Spleen (tissue), 11 donors: ENCODE measurements around the gene MMD. TPM values are rescaled to one million over a fixed set of nuclear protein-coding genes. Genes with fewer than 3 reads are reported as not detected.

ENCODE experiments used
- DNase-seq: peaks from one replicate; pipeline ENCODE4 v3.0.0-alpha.2; 2020
- H3K27ac ChIP-seq, 8 donors: fragments of 200-600 bp; sonication (generic) in 7 of 8; 1 replicate in 4 of 8; 2 replicates in 4 of 8; pipeline versions ENCODE4 v1.5.0 to v1.8.0; 2016 to 2021; ENCODE audit warnings: inconsistent platforms in 4 of 8, mild to moderate bottlenecking in 4 of 8, moderate library complexity in 1 of 8
- H3K27me3 ChIP-seq, 7 donors: fragments of 200-600 bp; sonication (generic) in 6 of 7; replicated peaks in 1 of 7; 1 replicate in 4 of 7; 2 replicates in 3 of 7; pipeline versions ENCODE4 v1.5.0 to v1.8.0; 2016 to 2021; ENCODE audit warnings: inconsistent platforms in 3 of 7, mild to moderate bottlenecking in 1 of 7
- H3K36me3 ChIP-seq, 6 donors: fragments of 200-600 bp; sonication (generic) in 5 of 6; 1 replicate in 4 of 6; 2 replicates in 2 of 6; pipeline versions ENCODE4 v1.5.0 to v1.8.0; 2016 to 2021; ENCODE audit warnings: inconsistent platforms in 2 of 6
- H3K4me1 ChIP-seq, 6 donors: fragments of 200-600 bp; sonication (generic) in 5 of 6; 1 replicate in 3 of 6; 2 replicates in 3 of 6; pipeline versions ENCODE4 v1.5.0 to v1.8.0; 2016 to 2021; ENCODE audit warnings: inconsistent platforms in 3 of 6
- H3K4me3 ChIP-seq, 8 donors: fragments of 200-600 bp; sonication (generic) in 7 of 8; 1 replicate in 4 of 8; 2 replicates in 4 of 8; pipeline versions ENCODE4 v1.5.0 to v1.8.0; 2016 to 2021; ENCODE audit warnings: inconsistent platforms in 4 of 8, mild to moderate bottlenecking in 4 of 8, moderate library complexity in 2 of 8
- H3K9me3 ChIP-seq, 8 donors: fragments of 200-600 bp; sonication (generic) in 7 of 8; 1 replicate in 4 of 8; 2 replicates in 4 of 8; pipeline versions ENCODE4 v1.5.0 to v1.8.0; 2016 to 2021; ENCODE audit warnings: inconsistent platforms in 4 of 8
- CTCF ChIP-seq, 11 experiments: fragments of 200-600 bp in 7 of 11; fragments of 450-650 bp in 4 of 11; sonication (generic) in 4 of 11; IDR thresholded peaks in 8 of 11; conservative IDR thresholded peaks in 3 of 11; 1 replicate in 7 of 11; 2 replicates in 4 of 11; pipeline versions ENCODE4 v1.4.0 to v1.8.0; 2016 to 2021; ENCODE audit warnings: antibody characterized with exemption in 11 of 11, inconsistent platforms in 4 of 11, mild to moderate bottlenecking in 1 of 11
- POLR2A ChIP-seq, 3 donors: fragments of 450-650 bp; IDR thresholded peaks; one replicate each; pipeline ENCODE4 v1.5.1; 2017; ENCODE audit warnings: antibody characterized with exemption in 3 of 3, mild to moderate bottlenecking in 1 of 3
- POLR2AphosphoS5 ChIP-seq, 3 donors: sonication (generic); formaldehyde crosslinking; IDR thresholded peaks; one replicate each; pipeline ENCODE4 v1.5.1; 2017; ENCODE audit warnings: antibody characterized with exemption in 3 of 3
- WGBS, 5 donors: extraction: QIAGEN DNeasy Blood & Tissue Kit in 3 of 5; methylation state at CpG; one replicate each; pipeline versions ENCODE4 v1.1.5 to v1.1.7; 2013 to 2018; 5-methylcytosine and 5-hydroxymethylcytosine counted together
- intact Hi-C: fragments of 100-400 bp; cut with DNase I; formaldehyde crosslinking; loops from one replicate; pipeline ENCODE4 v1.15.0; 2023; ENCODE audit warnings: low total_unique reads
- polyA plus RNA-seq, 3 donors: library from polyadenylated mRNA; stranded (reverse); fragments of 200-250 nt; gene quantifications; one replicate each; pipeline ENCODE4 v1.2.1, GENCODE V29; 2013
- total RNA-seq, 7 donors: library from RNA; depleted of rRNA in 3 of 7; stranded (reverse); fragments of >200 nt in 3 of 7; fragmentation: NEBNext Ultra II Directional in 4 of 7; extraction: Animal tissue kit (Norgen Biotek cat#: 25700) in 4 of 7; gene quantifications; one replicate each; pipeline versions ENCODE4 v1.1.0 to v1.2.1, GENCODE V29; 2016 to 2021
- donor health status: healthy with polysubstance abuse.
- donor health status: DM: no; HTN: no; CAD: no; lungs with moderate emphysema.
- donor health status: DM: no; HTN: no; CAD: no.
- donor health status: Bipolar disorder and iron deficiency.
- donor health status: healthy.
- donor health status: DM: no; HTN: no; CAD: no.
- donor health status: DM: yes; HTN: yes; CAD: no.

Gene MMD
- total and polyA plus RNA-seq, 10 donors = 18.6 to 47.9 (median 37.4) TPM

GRCh38 chr17:55456307-55457240 is 34.9 kb upstream of the MMD start:
- WGBS, 5 donors = 88 to 95% (median 92%) methylated on average over 6 of the region's 6 CpGs

GRCh38 chr17:55454906-55455474 is 33.4 kb upstream of the MMD start:
- Histone ChIP-seq H3K27ac (no peak overlapping the region), H3K4me3 (no peak overlapping the region), H3K9me3 (no peaks in the 10 kb centered on the region), H3K4me1 (peaks cover 0 to 22% (median 3%) of the 10 kb centered on the region in 6 donors), H3K36me3 (no peaks in the 10 kb centered on the region), H3K27me3 (peaks cover 0 to 12% (median 0%) of the 10 kb centered on the region in 7 donors)
- TF ChIP-seq POLR2AphosphoS5 (IDR thresholded peaks at IDR 0.05) (no peak), POLR2A (IDR thresholded peaks at IDR 0.05) (no peak), CTCF (IDR thresholded peaks at IDR 0.05 in 8 of 11, conservative IDR thresholded peaks at IDR 0.05 in 3 of 11) (no peak)
- intact Hi-C loops = no loop called here
- 74 to 92% (median 89%) methylated on average over 4 of the region's 4 CpGs for WGBS, 5 donors
- no peak for DNase-seq

More at GRCh38 chr17:55456307-55457240, 34.9 kb upstream of the MMD start:
- DNase-seq = no peak
- no peak overlapping the region for H3K27ac ChIP-seq
- no peaks in the 10 kb centered on the region for H3K9me3 ChIP-seq
- no peak overlapping the region for H3K4me3 ChIP-seq
- H3K36me3 ChIP-seq = no peaks in the 10 kb centered on the region
- intact Hi-C loops = no loop called here
- TF ChIP-seq POLR2AphosphoS5 (IDR thresholded peaks at IDR 0.05) (no peak), POLR2A (IDR thresholded peaks at IDR 0.05) (no peak), CTCF (IDR thresholded peaks at IDR 0.05 in 8 of 11, conservative IDR thresholded peaks at IDR 0.05 in 3 of 11) (no peak)
- H3K4me1 ChIP-seq = peaks cover 0 to 22% (median 1%) of the 10 kb centered on the region in 6 donors
- H3K27me3 ChIP-seq = peaks cover 0 to 12% (median 0%) of the 10 kb centered on the region in 7 donors

GRCh38 chr17:55453839-55454557 is 32.4 kb upstream of the MMD start:
- Histone ChIP-seq H3K27me3 (peaks cover 0 to 11% (median 0%) of the 10 kb centered on the region in 7 donors), H3K4me1 (peaks cover 0 to 22% (median 3%) of the 10 kb centered on the region in 6 donors), H3K9me3 (no peaks in the 10 kb centered on the region), H3K4me3 (no peak overlapping the region), H3K27ac (peak overlapping the region in 5 of 8 donors; percentile 15 to 75 (median 64)), H3K36me3 (no peaks in the 10 kb centered on the region)
- TF ChIP-seq CTCF (IDR thresholded peaks at IDR 0.05 in 8 of 11, conservative IDR thresholded peaks at IDR 0.05 in 3 of 11) = no peak
- no peak for TF ChIP-seq POLR2A (IDR thresholded peaks at IDR 0.05)
- TF ChIP-seq POLR2AphosphoS5 (IDR thresholded peaks at IDR 0.05) = no peak
- 50 to 66% (median 61%) methylated on average over 6 of the region's 6 CpGs for WGBS, 5 donors
- intact Hi-C loops = no loop called here
- DNase-seq = no peak
